HG02642 (cell line): Measurements from ENCODE around the gene GATAD2A.

ENCODE experiments used
- ATAC-seq: cut with Tn5 transposase; IDR thresholded peaks from one replicate; pipeline ENCODE4 v1.9.1; 2021; ENCODE audit warnings: mild to moderate bottlenecking; ENCODE audit not compliant: unreplicated experiment, poor library complexity

The GATAD2A gene

GRCh38 chr19:19420570-19421298 is 15.3 kb downstream of the GATAD2A start:
- no peak for ATAC-seq

DNA sequence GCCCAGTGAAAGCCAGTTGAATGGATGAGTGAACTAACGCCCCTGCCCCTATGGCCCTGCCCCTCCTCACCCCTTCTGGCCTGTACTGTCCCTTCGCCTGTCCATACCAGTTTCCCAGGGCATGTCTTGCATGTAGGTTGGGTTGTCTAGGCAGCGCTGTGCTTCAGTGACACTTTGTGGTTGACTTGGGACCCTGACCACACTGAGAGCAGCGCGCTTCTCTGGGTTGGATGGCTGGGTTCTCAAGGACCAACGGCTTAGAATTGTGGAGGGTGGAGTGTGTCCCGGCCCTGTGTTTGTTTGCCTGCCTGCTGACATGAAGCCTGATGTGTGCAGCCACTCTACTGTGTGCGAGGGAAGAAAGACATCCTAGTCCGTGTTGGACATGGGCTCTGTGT is 15.8 kb downstream of the GATAD2A start:
- no peak for ATAC-seq

DNA sequence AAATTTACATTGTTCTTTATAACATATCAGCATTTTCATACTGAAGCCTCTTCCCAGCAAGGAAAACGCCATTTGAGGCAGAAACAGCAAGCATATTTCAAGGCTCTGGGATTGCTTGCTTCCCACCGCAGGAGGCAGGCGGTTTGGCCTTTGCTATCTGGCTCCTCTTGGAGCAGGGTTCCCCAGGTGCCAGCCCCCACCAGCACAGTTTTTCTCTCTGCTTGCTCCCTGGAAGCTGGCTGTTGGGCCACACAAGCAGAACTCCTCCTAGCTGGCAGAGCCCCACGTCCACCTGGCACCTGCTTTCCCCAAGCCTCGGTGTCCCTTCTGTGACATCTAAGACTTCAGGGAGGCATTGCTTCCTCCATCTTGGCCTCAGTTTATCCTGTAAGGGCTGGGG is 16.7 kb downstream of the GATAD2A start:
- ATAC-seq = no peak

- ATAC-seq = no peak
Measured at GRCh38 chr19:19423322-19423721, 17.8 kb downstream of the GATAD2A start.

DNA sequence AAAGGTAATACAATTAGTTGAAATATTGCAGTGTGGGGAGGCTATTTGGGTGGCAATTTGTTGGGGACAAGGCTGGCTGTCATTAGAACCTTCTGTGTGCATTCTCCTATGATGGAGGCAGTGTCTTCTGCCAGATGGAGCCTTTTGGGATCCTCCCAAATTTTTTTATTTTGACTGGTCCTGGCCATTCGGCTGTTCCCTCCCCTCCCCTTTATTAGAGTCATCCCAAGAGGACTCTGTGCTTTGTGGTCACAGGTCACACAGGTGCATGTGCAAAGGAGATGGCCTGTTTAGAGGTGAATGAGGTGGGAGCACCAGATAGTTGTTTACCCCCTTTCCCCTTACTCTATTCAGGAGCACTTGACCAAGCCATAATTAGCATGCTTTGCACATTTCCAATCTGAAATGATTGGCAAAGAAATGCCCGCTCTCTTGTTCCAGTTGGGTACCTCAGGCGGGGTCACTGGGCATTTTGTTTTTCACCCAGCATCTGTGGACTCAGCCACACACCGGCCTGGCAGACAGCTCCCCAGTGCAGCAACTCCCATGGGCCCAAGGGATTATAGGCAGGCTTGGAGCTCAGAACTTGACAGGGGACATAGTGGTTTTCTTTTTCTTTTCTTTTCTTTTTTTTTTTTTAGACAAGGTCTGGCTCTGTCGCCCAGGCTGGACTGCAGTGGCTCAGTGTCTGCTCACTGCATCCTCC is 19.8 kb downstream of the GATAD2A start:
- no peak for ATAC-seq

- ATAC-seq = no peak
Measured at GRCh38 chr19:19426216-19426615, 20.7 kb downstream of the GATAD2A start.

GRCh38 chr19:19426799-19427198 is 21.3 kb downstream of the GATAD2A start:
- ATAC-seq = no peak

- no peak for ATAC-seq
Measured at GRCh38 chr19:19427302-19427701, 21.8 kb downstream of the GATAD2A start.

DNA sequence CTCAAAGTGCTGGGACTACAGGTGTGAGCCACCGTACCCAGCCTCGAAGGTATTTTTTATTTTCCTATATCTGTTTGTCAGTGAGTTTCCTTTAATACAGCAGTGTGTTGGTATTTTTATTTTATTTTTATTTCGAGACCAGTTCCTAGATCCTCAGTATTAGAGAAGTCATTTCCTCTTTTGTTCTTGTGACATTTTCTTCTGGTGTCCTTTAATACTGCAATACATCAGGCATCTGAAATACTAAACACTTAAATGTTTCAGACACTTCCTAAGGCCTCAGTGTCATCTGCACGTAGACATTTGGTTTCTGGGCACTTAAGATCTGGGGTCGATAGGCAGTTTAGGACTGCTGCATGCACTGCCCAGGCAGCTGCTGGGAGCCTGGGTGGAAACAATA is 22.5 kb downstream of the GATAD2A start:
- no peak for ATAC-seq

DNA sequence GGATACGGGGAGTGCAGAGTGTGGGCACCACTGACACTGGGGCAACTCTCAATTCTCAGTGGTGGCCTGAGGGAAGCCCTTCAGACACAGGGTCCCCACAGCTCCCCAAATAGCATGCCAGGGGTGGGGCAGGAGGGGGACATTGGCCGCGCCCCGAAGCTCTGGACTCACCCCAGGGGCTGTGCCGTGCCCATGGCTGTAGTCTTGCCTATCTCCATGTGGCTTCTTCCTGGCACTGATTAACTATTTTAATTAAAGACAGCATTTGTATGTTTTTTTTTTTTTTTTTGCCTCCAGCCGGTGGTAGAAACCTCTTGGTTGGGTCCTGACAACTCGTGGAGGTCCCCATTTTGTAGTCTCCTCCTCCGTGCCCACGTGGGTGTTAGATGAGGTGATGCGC is 23.3 kb downstream of the GATAD2A start:
- no peak for ATAC-seq

DNA sequence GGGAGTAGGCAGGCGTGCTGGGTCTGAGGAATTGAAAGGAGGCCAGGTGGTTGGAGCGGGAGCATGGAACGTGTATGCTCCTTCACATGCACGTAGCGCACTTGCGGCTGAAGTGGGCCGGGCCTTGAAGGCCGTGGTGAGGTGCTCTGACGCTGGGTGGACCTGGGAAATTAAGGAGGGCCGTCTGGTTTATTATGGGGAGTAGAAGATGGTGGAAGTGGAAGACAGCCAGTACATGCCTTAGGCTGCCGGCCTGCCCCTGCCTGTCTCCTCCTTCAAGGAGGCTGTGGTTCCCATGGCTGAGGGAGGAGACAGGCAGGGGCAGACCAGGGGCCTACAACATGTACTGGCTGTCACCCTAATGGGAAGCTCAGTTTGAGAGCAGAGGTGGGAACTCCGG is 23.9 kb downstream of the GATAD2A start:
- no peak for ATAC-seq

- ATAC-seq = no peak
Measured at GRCh38 chr19:19432732-19433131, 27.3 kb downstream of the GATAD2A start.

- no peak for ATAC-seq
Measured at GRCh38 chr19:19433666-19434213, 28.3 kb downstream of the GATAD2A start.

DNA sequence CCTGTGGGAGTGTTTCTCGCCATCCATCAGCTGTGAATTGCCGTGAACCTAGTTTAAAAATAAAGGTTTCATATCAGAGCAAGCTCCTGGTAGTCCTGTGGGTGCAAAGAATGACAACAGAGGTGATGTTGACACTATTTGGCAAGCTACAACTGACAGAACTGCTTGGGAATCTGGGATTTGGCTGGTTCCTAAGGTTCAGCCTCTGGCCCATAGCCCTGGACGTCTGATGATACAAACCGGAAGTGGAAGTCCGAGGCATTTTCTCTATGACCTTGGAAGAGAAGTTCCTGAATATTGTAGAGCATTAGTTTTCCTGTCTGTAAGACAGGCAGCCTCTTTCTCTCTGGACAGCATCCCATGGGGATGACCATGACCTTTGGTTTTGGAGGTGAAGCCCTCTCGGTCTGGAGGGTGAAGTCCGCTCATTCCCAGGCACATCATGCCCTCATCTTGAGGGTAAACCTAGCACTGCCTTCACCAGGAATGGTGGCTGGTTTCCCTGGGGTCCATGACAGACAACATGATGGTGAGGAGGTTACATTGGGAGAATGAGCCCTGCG is 29.1 kb downstream of the GATAD2A start:
- no peak for ATAC-seq

DNA sequence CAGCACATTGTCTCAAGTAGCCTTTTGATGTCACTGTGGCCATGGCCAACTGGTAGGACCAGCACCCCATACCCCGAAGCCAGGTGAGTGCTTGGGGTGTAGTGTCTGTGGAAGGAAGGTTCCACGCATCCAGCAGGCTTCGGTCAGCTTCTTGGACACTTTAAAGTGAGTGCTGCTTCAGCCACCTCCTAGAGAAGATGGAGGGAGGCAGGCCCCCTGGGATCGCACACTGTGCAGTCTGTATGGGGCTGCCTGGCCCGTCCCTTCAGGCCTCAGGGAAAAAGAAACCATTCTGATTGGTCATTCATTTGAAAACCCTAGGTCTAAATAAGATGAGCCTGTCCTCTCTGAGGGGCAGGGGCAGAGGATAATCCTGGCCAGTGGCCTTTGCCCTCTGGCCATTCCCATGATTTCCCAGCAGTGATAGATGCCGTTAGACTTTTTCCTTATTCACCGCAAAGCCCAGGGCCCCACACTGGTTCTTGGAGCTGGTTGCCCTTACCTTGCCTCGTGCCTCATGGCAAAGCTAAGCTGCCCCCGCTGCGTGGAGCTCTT is 30.7 kb downstream of the GATAD2A start:
- no peak for ATAC-seq

- ATAC-seq = no peak
Measured at GRCh38 chr19:19438366-19439175, 33.1 kb downstream of the GATAD2A start.

DNA sequence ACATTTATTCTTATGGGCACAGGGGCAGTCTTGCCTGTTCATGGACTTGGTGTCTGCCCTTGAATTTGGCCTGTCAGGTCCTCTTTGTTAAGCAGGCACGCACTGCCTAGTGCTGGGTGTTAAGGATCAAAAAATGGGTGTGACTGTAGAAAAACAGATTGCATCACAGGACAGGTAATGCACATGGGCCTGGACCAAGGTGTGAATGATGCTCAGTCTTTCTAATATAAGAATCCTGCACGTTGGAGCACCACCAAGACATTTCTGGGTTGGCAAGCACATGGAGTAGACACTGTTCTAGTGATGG is 33.7 kb downstream of the GATAD2A start:
- no peak for ATAC-seq

DNA sequence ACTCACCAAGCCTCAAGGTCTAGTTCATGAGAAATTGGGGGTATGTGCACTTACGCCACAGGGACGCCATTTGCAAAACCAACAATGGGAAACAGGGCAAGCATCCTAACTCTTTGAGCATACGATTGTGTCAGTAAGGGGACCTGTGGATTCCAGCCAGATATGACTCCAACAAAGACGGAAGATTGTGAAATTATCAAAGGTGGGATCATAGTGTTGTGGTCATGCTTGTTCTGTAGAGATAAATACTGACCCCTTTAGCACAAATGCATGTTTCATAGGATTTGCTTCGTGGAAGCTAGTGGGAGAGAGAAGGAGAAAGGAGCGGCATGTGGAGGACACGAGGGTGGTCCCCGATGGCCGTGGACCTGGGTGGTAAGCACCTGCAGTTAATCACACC is 37.8 kb downstream of the GATAD2A start:
- ATAC-seq = no peak

- no peak for ATAC-seq
Measured at GRCh38 chr19:19443902-19444680, 38.6 kb downstream of the GATAD2A start.

- ATAC-seq = peak; percentile 38
Measured at GRCh38 chr19:19444681-19445155, 39.2 kb downstream of the GATAD2A start.
